K562 (cell line): ENCODE results near the gene HLA-DOA. TPM values are rescaled to one million over a fixed set of nuclear protein-coding genes. Genes with fewer than 3 reads are reported as not detected.

Experiments
- ETS2 ChIP-seq: IDR thresholded peaks from 2 replicates; pipeline ENCODE4 v1.6.1; 2016; ENCODE audit warnings: borderline replicate concordance, missing genetic modification characterization, mild to moderate bottlenecking, moderate library complexity, missing compliant biosample characterization; ENCODE audit not compliant: poor library complexity, severe bottlenecking
- RBFOX2 ChIP-seq: fragments of 200-400 bp; formaldehyde crosslinking; IDR thresholded peaks from 2 replicates; pipeline ENCODE4 v1.6.1; 2017; ENCODE audit warnings: low read depth, mild to moderate bottlenecking, low read length, moderate library complexity
- SIN3A ChIP-seq, 2 experiments: fragments of 150-350 bp in 1 of 2; IDR thresholded peaks; 2 replicates each; pipeline ENCODE4 v1.6.1; 2011 to 2016; ENCODE audit warnings: borderline replicate concordance in 2 of 2, low read depth in 2 of 2, low read length in 2 of 2, mild to moderate bottlenecking in 2 of 2, moderate library complexity in 2 of 2; ENCODE audit not compliant: control insufficient read depth in 1 of 2
- polyA plus RNA-seq, 8 experiments: library from polyadenylated mRNA; depleted of rRNA in 4 of 8; stranded (reverse) in 5 of 8; unstranded in 3 of 8; fragments of >200 nt; fragmentation: Nextera tagmentation in 2 of 8; fragmentation: Illumina TruSeq in 1 of 8; extraction: Ambion mirVana in 2 of 8; extraction: Trizol in 1 of 8; gene quantifications; 2 replicates each; pipeline versions ENCODE4 v1.2.1 to v1.2.3, GENCODE V29; 2011 to 2014; ENCODE audit warnings: inconsistent platforms in 1 of 8, missing spikeins in 1 of 8
- total RNA-seq, 7 experiments: library from RNA; depleted of rRNA in 6 of 7; stranded (reverse); fragments of >200 nt in 6 of 7; fragmentation: Illumina TruSeq in 2 of 7; extraction: Trizol in 2 of 7; gene quantifications; 2 replicates each; pipeline versions ENCODE4 v1.2.1 to v1.2.3, GENCODE V29; 2011 to 2021; ENCODE audit warnings: low replicate concordance in 1 of 7
- TF ChIP-seq, protein P1 (sequence below): sonication (generic); formaldehyde crosslinking; IDR thresholded peaks from 2 replicates; pipeline ENCODE4 v1.8.0; 2023; ENCODE audit warnings: mild to moderate bottlenecking, missing genetic modification reagents

Gene HLA-DOA
- total and polyA plus RNA-seq, 9 of the 15 experiments (the other 6 are each of a cell fraction or from before 2014, with no cell fraction given): 0.07 TPM; not detected in 8

DNA sequence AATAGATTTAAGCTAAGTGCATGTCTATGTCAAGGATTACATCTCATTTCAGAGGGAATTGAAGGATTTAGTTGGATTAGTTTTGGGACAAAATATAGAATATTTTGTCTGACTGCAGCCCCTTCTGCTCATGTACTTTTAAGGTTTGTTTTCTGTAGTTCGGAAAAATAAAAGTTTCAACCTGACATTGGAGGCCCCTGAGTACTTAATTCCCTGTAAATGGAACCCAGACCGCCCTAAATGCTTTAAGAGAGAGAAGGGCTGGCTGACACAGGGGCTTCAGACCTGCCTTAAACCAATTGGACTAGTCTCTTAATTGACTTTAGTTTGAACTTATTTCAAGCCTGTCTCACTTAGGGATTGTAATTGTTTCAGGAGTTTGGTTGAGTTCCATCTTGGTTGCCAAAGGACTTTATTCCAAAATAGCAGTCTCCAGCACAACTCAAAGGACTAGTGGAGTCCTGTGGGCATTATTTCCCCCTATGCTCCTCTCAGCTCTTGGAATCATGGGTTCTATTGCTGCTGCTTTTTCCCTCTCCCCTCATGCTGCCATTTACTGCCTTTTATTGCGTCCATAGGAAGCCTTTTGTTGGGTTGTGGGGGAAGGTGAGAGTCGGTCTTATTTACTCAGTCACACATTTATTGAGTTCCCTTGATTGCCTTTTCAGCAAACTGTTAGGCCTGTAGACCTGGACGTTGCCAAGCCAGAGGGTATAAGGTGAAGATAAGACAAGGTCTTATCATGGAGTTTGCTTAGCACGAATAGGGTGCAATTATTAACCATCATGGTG, 26.5 kb downstream of the HLA-DOA start (continued):
- TF ChIP-seq, protein P1, sequence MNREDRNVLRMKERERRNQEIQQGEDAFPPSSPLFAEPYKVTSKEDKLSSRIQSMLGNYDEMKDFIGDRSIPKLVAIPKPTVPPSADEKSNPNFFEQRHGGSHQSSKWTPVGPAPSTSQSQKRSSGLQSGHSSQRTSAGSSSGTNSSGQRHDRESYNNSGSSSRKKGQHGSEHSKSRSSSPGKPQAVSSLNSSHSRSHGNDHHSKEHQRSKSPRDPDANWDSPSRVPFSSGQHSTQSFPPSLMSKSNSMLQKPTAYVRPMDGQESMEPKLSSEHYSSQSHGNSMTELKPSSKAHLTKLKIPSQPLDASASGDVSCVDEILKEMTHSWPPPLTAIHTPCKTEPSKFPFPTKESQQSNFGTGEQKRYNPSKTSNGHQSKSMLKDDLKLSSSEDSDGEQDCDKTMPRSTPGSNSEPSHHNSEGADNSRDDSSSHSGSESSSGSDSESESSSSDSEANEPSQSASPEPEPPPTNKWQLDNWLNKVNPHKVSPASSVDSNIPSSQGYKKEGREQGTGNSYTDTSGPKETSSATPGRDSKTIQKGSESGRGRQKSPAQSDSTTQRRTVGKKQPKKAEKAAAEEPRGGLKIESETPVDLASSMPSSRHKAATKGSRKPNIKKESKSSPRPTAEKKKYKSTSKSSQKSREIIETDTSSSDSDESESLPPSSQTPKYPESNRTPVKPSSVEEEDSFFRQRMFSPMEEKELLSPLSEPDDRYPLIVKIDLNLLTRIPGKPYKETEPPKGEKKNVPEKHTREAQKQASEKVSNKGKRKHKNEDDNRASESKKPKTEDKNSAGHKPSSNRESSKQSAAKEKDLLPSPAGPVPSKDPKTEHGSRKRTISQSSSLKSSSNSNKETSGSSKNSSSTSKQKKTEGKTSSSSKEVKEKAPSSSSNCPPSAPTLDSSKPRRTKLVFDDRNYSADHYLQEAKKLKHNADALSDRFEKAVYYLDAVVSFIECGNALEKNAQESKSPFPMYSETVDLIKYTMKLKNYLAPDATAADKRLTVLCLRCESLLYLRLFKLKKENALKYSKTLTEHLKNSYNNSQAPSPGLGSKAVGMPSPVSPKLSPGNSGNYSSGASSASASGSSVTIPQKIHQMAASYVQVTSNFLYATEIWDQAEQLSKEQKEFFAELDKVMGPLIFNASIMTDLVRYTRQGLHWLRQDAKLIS: 0 out of 2 replicates have a peak, but pooled peaks have one; percentile 42
- TF ChIP-seq RBFOX2: peak; percentile 46; the same call in 1 of the 2 replicates
- no peak for TF ChIP-seq ETS2
- 0 out of 4 replicates have a peak, but pooled peaks of 1 of the 2 experiments have one; percentile 54 for TF ChIP-seq SIN3A (IDR thresholded peaks at IDR 0.05; ENCODE audit: borderline replicate concordance in 2 of 2, control insufficient read depth in 1 of 2, low read depth in 2 of 2, low read length in 2 of 2)
